Spinal cord (tissue), 10 donors: Measurements from ENCODE around the gene NEXMIF. TPM values are rescaled to one million over a fixed set of nuclear protein-coding genes. Genes with fewer than 3 reads are reported as not detected.

Experiments used
- DNase-seq, 6 donors: peaks; one replicate each; pipeline versions ENCODE4 v3.0.0 to v3.0.0-alpha.2; 2013 to 2015; ENCODE audit warnings: low spot score in 6 of 6, low read depth in 4 of 6
- H3K27ac ChIP-seq: one replicate; pipeline ENCODE4 v1.5.1; 2013; ENCODE audit warnings: low read depth, low read length, control low read depth
- H3K27me3 ChIP-seq: one replicate; pipeline ENCODE4 v1.6.1; 2013; ENCODE audit warnings: low read length; ENCODE audit not compliant: control insufficient read depth, insufficient read depth
- H3K36me3 ChIP-seq: one replicate; pipeline ENCODE4 v1.6.1; 2013; ENCODE audit warnings: low read length; ENCODE audit not compliant: control insufficient read depth, insufficient read depth
- H3K4me1 ChIP-seq: one replicate; pipeline ENCODE4 v1.6.1; 2013; ENCODE audit warnings: low read length; ENCODE audit not compliant: control insufficient read depth, insufficient read depth
- H3K4me3 ChIP-seq: one replicate; pipeline ENCODE4 v1.5.1; 2013; ENCODE audit warnings: low read depth, low read length, control low read depth
- H3K9me3 ChIP-seq: one replicate; pipeline ENCODE4 v1.6.1; 2013; ENCODE audit warnings: low read length; ENCODE audit not compliant: control insufficient read depth, insufficient read depth
- WGBS: methylation state at CpG from one replicate; pipeline ENCODE4 v1.1.5; 2013; ENCODE audit warnings: missing lambda C conversion rate; ENCODE audit not compliant: insufficient coverage; 5-methylcytosine and 5-hydroxymethylcytosine counted together
- polyA plus RNA-seq, 2 donors: library from polyadenylated mRNA; unstranded; fragments of 120-200 nt; gene quantifications; one replicate each; pipeline ENCODE4 v1.2.1, GENCODE V29; 2013; ENCODE audit not compliant: insufficient read length in 2 of 2
- total RNA-seq, 2 donors: library from RNA; depleted of rRNA in 1 of 2; stranded (reverse); fragments of 120-200 nt in 1 of 2; fragments of >200 nt in 1 of 2; gene quantifications; one replicate each; pipeline versions ENCODE4 v1.2.3 to v1.2.4, GENCODE V29; 2013 to 2014
- donor health status: healthy.

The NEXMIF gene
- total and polyA plus RNA-seq, 4 donors, result 10.0 to 23.9 (median 12.7) TPM

- no peaks in the 10 kb centered on the region for H3K9me3 ChIP-seq
- no peaks in the 10 kb centered on the region for H3K27me3 ChIP-seq
- no peaks in the 10 kb centered on the region for H3K4me1 ChIP-seq
- H3K27ac ChIP-seq, result no peak overlapping the region
- no peaks in the 10 kb centered on the region for H3K36me3 ChIP-seq
- peak in 2 of 6 donors; percentile 24 to 57 for DNase-seq
- H3K4me3 ChIP-seq, result no peak overlapping the region
Observed at GRCh38 chrX:74814681-74815080, 110.6 kb downstream of the NEXMIF start.

- no peaks in the 10 kb centered on the region for H3K9me3 ChIP-seq
- H3K36me3 ChIP-seq, result no peaks in the 10 kb centered on the region
- H3K4me3 ChIP-seq, result no peak overlapping the region
- DNase-seq, result no peak
- H3K27ac ChIP-seq, result no peak overlapping the region
- WGBS, result 41% methylated on average over 2 of the region's 5 CpGs
- H3K27me3 ChIP-seq, result no peaks in the 10 kb centered on the region
- no peaks in the 10 kb centered on the region for H3K4me1 ChIP-seq
Observed at GRCh38 chrX:74804574-74804973, 120.7 kb downstream of the NEXMIF start.

- H3K9me3 ChIP-seq, result no peaks in the 10 kb centered on the region
- H3K4me1 ChIP-seq, result no peaks in the 10 kb centered on the region
- no peak for DNase-seq
- no peaks in the 10 kb centered on the region for H3K36me3 ChIP-seq
- H3K27ac ChIP-seq, result no peak overlapping the region
- H3K27me3 ChIP-seq, result no peaks in the 10 kb centered on the region
- H3K4me3 ChIP-seq, result no peak overlapping the region
- WGBS, result no CpG with 5 or more reads among the region's 2 CpGs
Observed at GRCh38 chrX:74800062-74800461, 125.2 kb downstream of the NEXMIF start.

GRCh38 chrX:74797338-74797887 is 127.8 kb downstream of the NEXMIF start:
- Histone ChIP-seq H3K27me3 (no peaks in the 10 kb centered on the region), H3K9me3 (no peaks in the 10 kb centered on the region), H3K27ac (no peak overlapping the region), H3K4me1 (no peaks in the 10 kb centered on the region), H3K36me3 (no peaks in the 10 kb centered on the region), H3K4me3 (no peak overlapping the region)
- DNase-seq, result no peak
- no CpG with 5 or more reads among the region's 2 CpGs for WGBS

GRCh38 chrX:74788545-74789086 is 136.6 kb downstream of the NEXMIF start:
- Histone ChIP-seq H3K36me3 (no peaks in the 10 kb centered on the region), H3K27me3 (no peaks in the 10 kb centered on the region), H3K4me3 (no peak overlapping the region), H3K9me3 (no peaks in the 10 kb centered on the region), H3K4me1 (no peaks in the 10 kb centered on the region), H3K27ac (no peak overlapping the region)
- no CpG with 5 or more reads among the region's 1 CpG for WGBS
- DNase-seq, result no peak

- no peak for DNase-seq
- no peaks in the 10 kb centered on the region for H3K9me3 ChIP-seq
Observed at GRCh38 chrX:74784629-74785028, 140.6 kb downstream of the NEXMIF start.

GRCh38 chrX:74781507-74782034 is 143.7 kb downstream of the NEXMIF start:
- WGBS, result no CpG with 5 or more reads among the region's 1 CpG
- Histone ChIP-seq H3K9me3 (no peaks in the 10 kb centered on the region), H3K4me1 (no peaks in the 10 kb centered on the region), H3K27me3 (no peaks in the 10 kb centered on the region), H3K27ac (no peak overlapping the region), H3K36me3 (no peaks in the 10 kb centered on the region), H3K4me3 (no peak overlapping the region)
- DNase-seq, result no peak

More at GRCh38 chrX:74784629-74785028, 140.6 kb downstream of the NEXMIF start:
- WGBS, result 17% methylated on average over 1 of the region's 3 CpGs
- Histone ChIP-seq H3K4me1 (no peaks in the 10 kb centered on the region), H3K27ac (no peak overlapping the region), H3K27me3 (no peaks in the 10 kb centered on the region), H3K4me3 (no peak overlapping the region), H3K36me3 (no peaks in the 10 kb centered on the region)

- H3K36me3 ChIP-seq, result no peaks in the 10 kb centered on the region
Observed at GRCh38 chrX:74779175-74779574, 146.1 kb downstream of the NEXMIF start.

GRCh38 chrX:74774988-74775387 is 150.3 kb downstream of the NEXMIF start:
- H3K9me3 ChIP-seq, result no peaks in the 10 kb centered on the region
- no peaks in the 10 kb centered on the region for H3K36me3 ChIP-seq
- H3K27ac ChIP-seq, result no peak overlapping the region
- H3K4me1 ChIP-seq, result no peaks in the 10 kb centered on the region
- no peaks in the 10 kb centered on the region for H3K27me3 ChIP-seq
- WGBS, result no CpG with 5 or more reads among the region's 1 CpG
- no peak for DNase-seq
- H3K4me3 ChIP-seq, result no peak overlapping the region

More at GRCh38 chrX:74779175-74779574, 146.1 kb downstream of the NEXMIF start:
- 54% methylated on average over 1 of the region's 3 CpGs for WGBS
- H3K27me3 ChIP-seq, result no peaks in the 10 kb centered on the region
- DNase-seq, result no peak
- no peak overlapping the region for H3K27ac ChIP-seq
- no peaks in the 10 kb centered on the region for H3K9me3 ChIP-seq
- H3K4me1 ChIP-seq, result no peaks in the 10 kb centered on the region
- H3K4me3 ChIP-seq, result no peak overlapping the region

- Histone ChIP-seq H3K9me3 (no peaks in the 10 kb centered on the region), H3K4me3 (no peak overlapping the region), H3K27ac (no peak overlapping the region), H3K4me1 (no peaks in the 10 kb centered on the region), H3K36me3 (no peaks in the 10 kb centered on the region), H3K27me3 (no peaks in the 10 kb centered on the region)
- DNase-seq, result no peak
- no CpG with 5 or more reads among the region's 3 CpGs for WGBS
Observed at GRCh38 chrX:74736450-74736849, 188.8 kb downstream of the NEXMIF start.
